GM20000 (cell line): ENCODE measurements around the gene TMEM129.

Experiments used
- DNase-seq: peaks from one replicate; pipeline ENCODE4 v3.0.0; 2012; ENCODE audit warnings: low spot score
- TF ChIP-seq, protein P1 (sequence below): IDR thresholded peaks from 2 replicates; pipeline ENCODE4 v1.5.1; 2012; ENCODE audit warnings: mild to moderate bottlenecking, control low read depth; ENCODE audit errors: extremely low read depth, missing control alignments

TMEM129 gene

GRCh38 chr4:1721003-1721665 lies at the start of gene TMEM129, which contains the start of gene TACC3:
Gene TMEM129, minus strand, starts transcription at chr4:1721323. Its CDS starts 486 bp downstream, at chr4:1720837.
Gene TACC3, plus strand, starts transcription at chr4:1721521. Its CDS starts 1,901 bp downstream, at chr4:1723422.
- TF ChIP-seq, protein P1, sequence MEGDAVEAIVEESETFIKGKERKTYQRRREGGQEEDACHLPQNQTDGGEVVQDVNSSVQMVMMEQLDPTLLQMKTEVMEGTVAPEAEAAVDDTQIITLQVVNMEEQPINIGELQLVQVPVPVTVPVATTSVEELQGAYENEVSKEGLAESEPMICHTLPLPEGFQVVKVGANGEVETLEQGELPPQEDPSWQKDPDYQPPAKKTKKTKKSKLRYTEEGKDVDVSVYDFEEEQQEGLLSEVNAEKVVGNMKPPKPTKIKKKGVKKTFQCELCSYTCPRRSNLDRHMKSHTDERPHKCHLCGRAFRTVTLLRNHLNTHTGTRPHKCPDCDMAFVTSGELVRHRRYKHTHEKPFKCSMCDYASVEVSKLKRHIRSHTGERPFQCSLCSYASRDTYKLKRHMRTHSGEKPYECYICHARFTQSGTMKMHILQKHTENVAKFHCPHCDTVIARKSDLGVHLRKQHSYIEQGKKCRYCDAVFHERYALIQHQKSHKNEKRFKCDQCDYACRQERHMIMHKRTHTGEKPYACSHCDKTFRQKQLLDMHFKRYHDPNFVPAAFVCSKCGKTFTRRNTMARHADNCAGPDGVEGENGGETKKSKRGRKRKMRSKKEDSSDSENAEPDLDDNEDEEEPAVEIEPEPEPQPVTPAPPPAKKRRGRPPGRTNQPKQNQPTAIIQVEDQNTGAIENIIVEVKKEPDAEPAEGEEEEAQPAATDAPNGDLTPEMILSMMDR, result no peak
- peak; percentile 99 for DNase-seq

DNA sequence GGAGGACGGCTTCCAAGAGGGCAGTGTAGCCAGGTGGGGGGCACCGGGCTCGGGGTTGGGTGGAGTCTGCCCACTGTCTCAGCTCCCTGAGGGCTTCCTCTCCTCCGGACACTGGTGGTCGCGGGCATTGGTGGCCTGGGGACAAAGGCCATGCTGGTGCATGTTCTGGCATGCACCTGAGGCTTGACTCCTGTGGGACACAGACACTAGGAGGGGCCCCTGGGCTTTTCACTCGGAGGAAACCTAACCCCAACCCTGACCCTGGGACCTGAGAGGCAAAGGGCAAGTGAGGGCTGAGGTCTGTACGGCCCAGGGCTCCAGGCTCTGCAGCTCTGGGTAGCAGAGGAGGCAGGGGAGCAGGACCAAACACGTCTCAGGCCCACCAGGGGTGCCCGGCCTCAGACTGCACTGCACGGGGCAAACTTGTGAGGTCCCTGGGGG lies 49.7 kb upstream of the TMEM129 start:
- TF ChIP-seq, protein P1, result no peak
- DNase-seq, result peak; percentile 63

- TF ChIP-seq, protein P1, result no peak
- no peak for DNase-seq
These were observed 49.1 kb upstream of the TMEM129 start for GRCh38 chr4:1770245-1770644.

GRCh38 chr4:1769692-1770091 lies 48.6 kb upstream of the TMEM129 start:
- TF ChIP-seq, protein P1, result no peak
- no peak for DNase-seq

- TF ChIP-seq, protein P1, result no peak
These were observed 47.4 kb upstream of the TMEM129 start for GRCh38 chr4:1768367-1769034.

GRCh38 chr4:1767770-1768366 lies 46.7 kb upstream of the TMEM129 start:
- TF ChIP-seq, protein P1, result peak; percentile 35
- peak; percentile 83 for DNase-seq

More at GRCh38 chr4:1768367-1769034, 47.4 kb upstream of the TMEM129 start:
- DNase-seq, result no peak
